ENCODE data around the gene NAV3. TPM values are rescaled to one million over a fixed set of nuclear protein-coding genes. Genes with fewer than 3 reads are reported as not detected.

NAV3 gene
- total RNA-seq, 1 donor from 2014 or later = 5.0 TPM

DNA sequence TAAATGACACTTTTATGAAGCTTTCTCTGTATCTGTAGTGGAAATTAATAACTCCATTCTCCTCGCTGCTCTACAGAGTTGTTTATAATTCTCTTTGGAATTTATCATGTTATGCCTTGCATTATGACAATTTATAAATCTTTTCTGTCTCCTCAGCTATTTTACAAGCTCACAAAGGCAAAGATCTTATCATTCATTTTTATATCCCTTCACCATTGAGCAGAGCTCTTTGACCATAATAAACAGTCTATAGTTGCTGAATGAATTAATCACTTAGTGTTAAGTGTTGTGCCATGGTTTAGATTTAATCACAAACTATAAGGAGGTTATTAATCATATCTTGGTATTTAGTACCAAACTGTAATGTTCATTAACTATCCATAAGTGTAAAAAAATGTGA, 126.4 kb downstream of the NAV3 start:
- TF ChIP-seq, protein P1, sequence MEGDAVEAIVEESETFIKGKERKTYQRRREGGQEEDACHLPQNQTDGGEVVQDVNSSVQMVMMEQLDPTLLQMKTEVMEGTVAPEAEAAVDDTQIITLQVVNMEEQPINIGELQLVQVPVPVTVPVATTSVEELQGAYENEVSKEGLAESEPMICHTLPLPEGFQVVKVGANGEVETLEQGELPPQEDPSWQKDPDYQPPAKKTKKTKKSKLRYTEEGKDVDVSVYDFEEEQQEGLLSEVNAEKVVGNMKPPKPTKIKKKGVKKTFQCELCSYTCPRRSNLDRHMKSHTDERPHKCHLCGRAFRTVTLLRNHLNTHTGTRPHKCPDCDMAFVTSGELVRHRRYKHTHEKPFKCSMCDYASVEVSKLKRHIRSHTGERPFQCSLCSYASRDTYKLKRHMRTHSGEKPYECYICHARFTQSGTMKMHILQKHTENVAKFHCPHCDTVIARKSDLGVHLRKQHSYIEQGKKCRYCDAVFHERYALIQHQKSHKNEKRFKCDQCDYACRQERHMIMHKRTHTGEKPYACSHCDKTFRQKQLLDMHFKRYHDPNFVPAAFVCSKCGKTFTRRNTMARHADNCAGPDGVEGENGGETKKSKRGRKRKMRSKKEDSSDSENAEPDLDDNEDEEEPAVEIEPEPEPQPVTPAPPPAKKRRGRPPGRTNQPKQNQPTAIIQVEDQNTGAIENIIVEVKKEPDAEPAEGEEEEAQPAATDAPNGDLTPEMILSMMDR (conservative IDR thresholded peaks at IDR 0.05) = no peak
- Mint-ChIP-seq H3K27ac (ENCODE audit: unreplicated experiment) (no peak overlapping the region), H3K36me3 (ENCODE audit: low read depth) (no peaks in the 10 kb centered on the region), H3K4me1 (no peaks in the 10 kb centered on the region), H3K27me3 (ENCODE audit: low read depth) (no peaks in the 10 kb centered on the region), H3K4me3 (no peak overlapping the region), H3K9me3 (peaks cover 2% of the 10 kb centered on the region)
- no peak for DNase-seq (ENCODE audit: low read depth, low spot score)

DNA sequence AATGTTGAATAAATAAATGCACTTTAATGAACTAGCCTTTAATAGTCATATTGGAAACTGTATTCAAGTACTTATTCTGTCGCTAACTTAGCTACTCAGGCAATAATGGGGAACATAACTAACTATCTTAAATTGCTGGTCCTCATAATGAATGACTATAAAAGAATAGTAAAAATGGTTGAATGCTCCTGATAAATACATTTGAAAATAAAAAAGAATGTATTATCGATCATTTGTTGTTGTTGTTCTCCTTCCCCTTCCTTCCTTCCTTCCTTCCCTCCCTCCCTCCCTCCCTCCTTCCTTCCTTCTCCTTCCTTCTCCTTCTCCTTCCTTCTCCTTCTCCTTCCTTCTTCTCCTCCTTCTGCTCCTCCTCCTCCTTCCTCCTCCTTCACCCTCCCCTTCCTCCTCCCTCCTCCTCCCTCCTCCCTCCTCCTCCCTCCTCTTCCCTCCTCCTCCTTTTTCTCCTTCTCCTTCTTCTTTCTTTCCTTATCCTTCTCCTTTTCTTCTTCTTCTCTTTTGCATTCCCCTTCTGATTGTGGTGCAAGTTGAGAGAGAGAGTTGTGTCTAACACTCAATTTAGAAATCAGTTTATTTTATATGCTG, 133.0 kb downstream of the NAV3 start:
- no peaks in the 10 kb centered on the region for H3K36me3 Mint-ChIP-seq (ENCODE audit: low read depth)
- peaks cover 7% of the 10 kb centered on the region for H3K9me3 Mint-ChIP-seq

DNA sequence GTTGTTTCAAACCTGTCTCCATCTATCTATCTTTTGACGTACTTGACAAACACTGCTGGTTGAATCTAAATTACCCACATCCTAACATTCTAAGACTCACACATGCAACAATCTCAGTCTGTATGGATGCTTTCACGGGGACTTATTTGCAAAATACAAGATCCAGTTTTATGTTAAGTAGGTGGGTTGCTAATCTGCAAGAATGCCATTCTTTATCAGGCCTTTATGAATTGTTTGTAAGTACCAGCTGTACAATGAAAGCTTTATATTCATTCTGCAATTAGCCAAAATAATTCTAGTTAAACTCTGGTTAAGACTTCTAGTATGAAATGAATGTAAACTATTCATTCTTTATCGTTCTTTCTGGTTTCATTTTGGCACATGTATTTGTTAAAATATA, 135.1 kb downstream of the NAV3 start:
- no peak overlapping the region for H3K4me3 Mint-ChIP-seq
- H3K36me3 Mint-ChIP-seq (ENCODE audit: low read depth) = no peaks in the 10 kb centered on the region
- H3K27ac Mint-ChIP-seq (ENCODE audit: unreplicated experiment) = no peak overlapping the region
- H3K9me3 Mint-ChIP-seq = peaks cover 7% of the 10 kb centered on the region
- H3K27me3 Mint-ChIP-seq (ENCODE audit: low read depth) = no peaks in the 10 kb centered on the region
- H3K4me1 Mint-ChIP-seq = peaks cover 6% of the 10 kb centered on the region
- TF ChIP-seq, protein P1 (conservative IDR thresholded peaks at IDR 0.05) = no peak
- no peak for DNase-seq (ENCODE audit: low read depth, low spot score)

More for the DNA sequence above, 133.0 kb downstream of the NAV3 start:
- Mint-ChIP-seq H3K27ac (ENCODE audit: unreplicated experiment) (no peak overlapping the region), H3K27me3 (ENCODE audit: low read depth) (no peaks in the 10 kb centered on the region), H3K4me3 (no peak overlapping the region), H3K4me1 (peaks cover 6% of the 10 kb centered on the region)
- no peak for DNase-seq (ENCODE audit: low read depth, low spot score)
- TF ChIP-seq, protein P1 (conservative IDR thresholded peaks at IDR 0.05) = no peak

DNA sequence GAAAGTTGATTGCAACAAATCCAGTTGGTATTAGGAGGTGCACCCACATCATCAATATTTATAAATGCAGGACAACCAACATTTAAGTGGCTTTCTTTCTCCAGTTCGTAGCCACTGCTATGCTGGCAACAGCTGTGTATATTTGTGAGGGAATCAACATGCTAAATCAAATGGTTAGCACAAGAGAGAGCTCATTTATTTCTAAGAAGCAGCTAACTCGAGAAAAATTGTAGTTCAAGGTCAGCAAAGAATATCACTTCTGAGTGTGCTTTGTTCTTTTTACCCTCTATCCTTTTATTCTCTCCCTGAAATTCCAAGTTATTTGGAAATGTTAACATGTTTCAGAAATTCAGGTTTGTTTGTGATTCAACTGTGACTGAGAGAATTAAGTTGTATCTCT, 137.3 kb downstream of the NAV3 start:
- peaks cover 6% of the 10 kb centered on the region for H3K4me1 Mint-ChIP-seq
- no peak for DNase-seq (ENCODE audit: low read depth, low spot score)
- TF ChIP-seq, protein P1 (conservative IDR thresholded peaks at IDR 0.05) = no peak
- H3K9me3 Mint-ChIP-seq = no peaks in the 10 kb centered on the region
- H3K27me3 Mint-ChIP-seq (ENCODE audit: low read depth) = no peaks in the 10 kb centered on the region
- no peak overlapping the region for H3K27ac Mint-ChIP-seq (ENCODE audit: unreplicated experiment)
- H3K36me3 Mint-ChIP-seq (ENCODE audit: low read depth) = no peaks in the 10 kb centered on the region
- no peak overlapping the region for H3K4me3 Mint-ChIP-seq

DNA sequence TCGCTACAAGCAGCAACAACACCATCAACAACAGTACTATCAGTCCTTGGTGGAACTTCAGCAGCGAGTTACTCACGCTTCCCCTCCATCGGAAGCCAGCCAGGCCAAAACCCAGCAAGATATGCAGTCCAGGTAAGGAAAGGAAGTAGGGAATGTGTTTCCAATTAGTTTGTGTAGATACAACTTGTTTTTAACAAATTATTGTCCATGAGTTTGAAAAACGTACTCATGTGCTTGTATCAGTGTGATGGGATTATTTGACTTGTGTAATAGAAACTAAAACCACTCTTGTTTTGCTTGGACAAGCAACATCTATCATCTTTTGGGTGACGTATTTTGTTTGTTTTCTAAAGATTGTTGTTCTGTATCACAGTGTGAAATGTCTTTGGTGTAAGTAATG, 137.9 kb downstream of the NAV3 start:
- H3K4me3 Mint-ChIP-seq = no peak overlapping the region
- DNase-seq (ENCODE audit: low read depth, low spot score) = no peak
- H3K36me3 Mint-ChIP-seq (ENCODE audit: low read depth) = no peaks in the 10 kb centered on the region
- no peak overlapping the region for H3K27ac Mint-ChIP-seq (ENCODE audit: unreplicated experiment)
- TF ChIP-seq, protein P1 (conservative IDR thresholded peaks at IDR 0.05) = no peak
- H3K9me3 Mint-ChIP-seq = no peaks in the 10 kb centered on the region
- no peaks in the 10 kb centered on the region for H3K27me3 Mint-ChIP-seq (ENCODE audit: low read depth)
- H3K4me1 Mint-ChIP-seq = peaks cover 6% of the 10 kb centered on the region

All from neural crest cell (in vitro differentiated cells).